ENCODE data around the gene CEP89.
"Not testable (repeated sequence)": the region's sequence is repeated elsewhere in the genome, so short reads cannot be mapped to it uniquely, and the experiment has no call there.

Gene CEP89

DNA sequence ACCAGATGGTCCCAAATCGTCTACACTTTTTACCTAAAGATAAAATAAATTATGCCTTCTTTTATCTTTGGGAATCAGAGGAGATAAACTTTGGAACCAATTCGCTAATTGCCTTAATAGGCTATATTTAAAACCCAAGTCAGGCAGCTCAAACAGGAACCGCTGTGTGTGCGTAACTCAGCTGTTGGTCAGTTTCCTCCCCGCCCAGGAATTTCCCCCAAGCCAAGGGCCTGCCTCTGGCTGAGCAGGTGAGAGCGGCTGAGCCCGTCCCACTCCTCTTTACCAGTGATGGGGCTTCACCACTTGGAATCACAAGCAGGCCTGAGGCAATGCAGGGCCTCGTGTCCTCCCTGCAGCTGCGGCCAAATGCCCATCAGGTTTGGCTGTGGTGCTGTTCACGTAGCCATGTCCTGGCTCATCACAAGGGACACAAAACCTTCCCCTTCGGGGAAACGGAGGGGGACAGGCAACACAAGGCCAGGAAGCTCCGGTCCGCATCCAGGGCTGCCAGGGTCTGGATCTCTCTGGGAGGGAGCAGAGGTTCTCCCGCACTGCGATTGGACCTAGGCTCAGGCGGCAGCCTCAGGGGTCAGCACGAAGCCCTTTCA lies 101.7 kb downstream of the CEP89 start:
- Histone ChIP-seq H2AFZ (ENCODE audit: low read length) (no peak overlapping the region), H3K4me2 (ENCODE audit: low read length) (no peak overlapping the region), H3K9me2 (ENCODE audit: low read depth, low read length) (no peaks in the 10 kb centered on the region), H3K4me1 (ENCODE audit: insufficient read depth, low read length, severe bottlenecking) (no peaks in the 10 kb centered on the region), H3K79me2 (ENCODE audit: insufficient read depth, low read length) (no peaks in the 10 kb centered on the region), H4K20me1 (ENCODE audit: insufficient read depth, low read length) (no peaks in the 10 kb centered on the region), H3K9ac (ENCODE audit: low read length) (no peak overlapping the region), H3F3A (ENCODE audit: insufficient read depth, low read length) (no peaks in the 10 kb centered on the region), H3K36me3 (ENCODE audit: insufficient read depth, low read length) (no peaks in the 10 kb centered on the region), H3K27me3 (ENCODE audit: insufficient read depth, low read length) (no peaks in the 10 kb centered on the region), H3K4me3 (ENCODE audit: low read depth, low read length, poor library complexity, severe bottlenecking) (no peak overlapping the region), H3K9me3 (ENCODE audit: low read length) (no peaks in the 10 kb centered on the region), H3K27ac (ENCODE audit: low read depth, low read length, poor library complexity, severe bottlenecking) (no peak overlapping the region)
- TF ChIP-seq, protein P1, sequence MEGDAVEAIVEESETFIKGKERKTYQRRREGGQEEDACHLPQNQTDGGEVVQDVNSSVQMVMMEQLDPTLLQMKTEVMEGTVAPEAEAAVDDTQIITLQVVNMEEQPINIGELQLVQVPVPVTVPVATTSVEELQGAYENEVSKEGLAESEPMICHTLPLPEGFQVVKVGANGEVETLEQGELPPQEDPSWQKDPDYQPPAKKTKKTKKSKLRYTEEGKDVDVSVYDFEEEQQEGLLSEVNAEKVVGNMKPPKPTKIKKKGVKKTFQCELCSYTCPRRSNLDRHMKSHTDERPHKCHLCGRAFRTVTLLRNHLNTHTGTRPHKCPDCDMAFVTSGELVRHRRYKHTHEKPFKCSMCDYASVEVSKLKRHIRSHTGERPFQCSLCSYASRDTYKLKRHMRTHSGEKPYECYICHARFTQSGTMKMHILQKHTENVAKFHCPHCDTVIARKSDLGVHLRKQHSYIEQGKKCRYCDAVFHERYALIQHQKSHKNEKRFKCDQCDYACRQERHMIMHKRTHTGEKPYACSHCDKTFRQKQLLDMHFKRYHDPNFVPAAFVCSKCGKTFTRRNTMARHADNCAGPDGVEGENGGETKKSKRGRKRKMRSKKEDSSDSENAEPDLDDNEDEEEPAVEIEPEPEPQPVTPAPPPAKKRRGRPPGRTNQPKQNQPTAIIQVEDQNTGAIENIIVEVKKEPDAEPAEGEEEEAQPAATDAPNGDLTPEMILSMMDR (IDR thresholded peaks at IDR 0.05; ENCODE audit: low read length) = no peak
- TF ChIP-seq EZH2 (IDR thresholded peaks at IDR 0.05; ENCODE audit: borderline replicate concordance, low read length) = no peak

DNA sequence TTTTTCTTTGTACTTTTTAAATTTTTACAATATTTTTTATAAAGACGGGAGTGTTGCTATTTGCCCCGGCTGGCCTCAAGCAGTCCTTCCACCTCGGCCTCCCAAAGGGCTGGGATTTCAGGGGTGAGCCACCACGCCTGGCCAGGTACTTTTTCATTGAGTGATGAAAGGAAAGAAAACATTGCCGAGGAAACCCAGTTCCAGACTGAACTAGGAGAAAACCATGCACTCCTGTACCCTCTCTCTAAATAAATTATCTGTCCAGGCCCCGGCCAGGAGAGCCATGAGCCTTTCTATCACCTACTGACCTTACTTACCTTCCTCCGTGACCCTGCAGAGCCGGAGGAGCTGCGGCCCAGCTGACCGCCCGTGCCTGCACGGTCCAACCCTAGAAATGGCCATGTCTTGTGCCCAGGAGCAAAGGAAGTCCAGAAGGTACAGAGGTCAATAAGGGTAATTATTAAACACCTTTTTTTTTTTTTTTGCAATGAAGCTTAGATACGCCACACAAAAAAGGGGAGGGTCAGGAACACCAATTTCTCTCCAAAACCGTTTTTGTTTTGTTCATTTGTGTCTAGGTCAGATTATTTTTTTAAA lies 102.3 kb downstream of the CEP89 start, which contains the start of gene SLC7A9:
SLC7A9 (minus strand) TSS at position 399 of the 597 bp plus-strand sequence. CDS start 1,233 bp downstream, outside the sequence.
- no peaks in the 10 kb centered on the region for H3K4me1 ChIP-seq (ENCODE audit: insufficient read depth, low read length, severe bottlenecking)
- no peak within 1 kb of the TSS for H3K4me2 ChIP-seq (ENCODE audit: low read length)
- H3K27me3 ChIP-seq (ENCODE audit: insufficient read depth, low read length) = no peaks in the 10 kb centered on the region
- H3K36me3 ChIP-seq (ENCODE audit: insufficient read depth, low read length) = no peaks in the 10 kb centered on the region
- H3K9me2 ChIP-seq (ENCODE audit: low read depth, low read length) = no peaks in the 10 kb centered on the region
- no peaks in the 10 kb centered on the region for H3K79me2 ChIP-seq (ENCODE audit: insufficient read depth, low read length)
- H3F3A ChIP-seq (ENCODE audit: insufficient read depth, low read length) = no peaks in the 10 kb centered on the region
- no peaks in the 10 kb centered on the region for H4K20me1 ChIP-seq (ENCODE audit: insufficient read depth, low read length)
- TF ChIP-seq, protein P1 (IDR thresholded peaks at IDR 0.05; ENCODE audit: low read length) = no peak
- no peak for TF ChIP-seq EZH2 (IDR thresholded peaks at IDR 0.05; ENCODE audit: borderline replicate concordance, low read length)
- no peaks in the 10 kb centered on the region for H3K9me3 ChIP-seq (ENCODE audit: low read length)
- H3K4me3 ChIP-seq (ENCODE audit: low read depth, low read length, poor library complexity, severe bottlenecking) = no peak within 1 kb of the TSS
- no peak within 1 kb of the TSS for H3K27ac ChIP-seq (ENCODE audit: low read depth, low read length, poor library complexity, severe bottlenecking)
- H2AFZ ChIP-seq (ENCODE audit: low read length) = no peak within 1 kb of the TSS
- H3K9ac ChIP-seq (ENCODE audit: low read length) = no peak within 1 kb of the TSS

DNA sequence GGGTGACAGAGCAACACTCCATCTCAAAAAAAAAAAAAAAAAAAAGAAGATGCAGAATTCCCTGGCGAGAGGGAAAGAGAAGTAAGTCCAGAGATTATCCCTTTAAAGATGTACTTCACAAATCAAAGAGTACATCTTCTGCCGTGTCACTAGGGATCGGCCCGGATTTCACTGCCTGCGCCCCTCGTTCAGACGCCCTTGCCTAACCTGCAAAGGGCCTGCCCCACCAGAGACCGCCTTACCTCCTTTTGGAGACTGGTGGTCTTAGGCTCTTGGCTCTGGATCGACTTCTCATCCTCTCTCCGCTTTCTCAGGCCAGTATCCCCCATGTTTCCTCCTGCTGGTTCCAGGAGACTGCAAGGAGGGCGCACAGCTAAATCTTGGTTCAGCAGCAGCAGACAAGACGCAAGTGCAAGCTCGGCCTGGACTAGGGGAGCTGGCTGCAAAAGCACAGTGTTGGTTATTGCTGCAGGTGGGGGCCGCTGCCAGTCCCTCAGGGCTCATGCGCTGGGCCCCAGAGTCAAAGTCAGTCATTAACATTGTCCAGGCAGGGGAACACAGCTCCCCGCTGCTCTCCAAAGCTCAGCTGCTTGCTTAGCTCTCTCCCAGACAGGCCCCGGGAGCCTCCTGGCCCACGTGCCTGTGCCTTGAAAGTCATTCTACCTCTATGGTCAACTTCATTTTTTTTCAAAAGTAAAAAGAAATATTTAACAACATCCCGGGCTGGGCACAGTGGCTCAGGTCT lies 103.4 kb downstream of the CEP89 start:
- Histone ChIP-seq H4K20me1 (ENCODE audit: insufficient read depth, low read length) (no peaks in the 10 kb centered on the region), H3K4me2 (ENCODE audit: low read length) (no peak overlapping the region), H3K9ac (ENCODE audit: low read length) (no peak overlapping the region), H3K4me1 (ENCODE audit: insufficient read depth, low read length, severe bottlenecking) (no peaks in the 10 kb centered on the region), H3K9me2 (ENCODE audit: low read depth, low read length) (no peaks in the 10 kb centered on the region), H3K79me2 (ENCODE audit: insufficient read depth, low read length) (no peaks in the 10 kb centered on the region), H3F3A (ENCODE audit: insufficient read depth, low read length) (no peaks in the 10 kb centered on the region), H3K27me3 (ENCODE audit: insufficient read depth, low read length) (no peaks in the 10 kb centered on the region), H2AFZ (ENCODE audit: low read length) (no peak overlapping the region), H3K27ac (ENCODE audit: low read depth, low read length, poor library complexity, severe bottlenecking) (no peak overlapping the region), H3K9me3 (ENCODE audit: low read length) (no peaks in the 10 kb centered on the region), H3K36me3 (ENCODE audit: insufficient read depth, low read length) (no peaks in the 10 kb centered on the region), H3K4me3 (ENCODE audit: low read depth, low read length, poor library complexity, severe bottlenecking) (no peak overlapping the region)
- no peak for TF ChIP-seq EZH2 (IDR thresholded peaks at IDR 0.05; ENCODE audit: borderline replicate concordance, low read length)
- TF ChIP-seq, protein P1 (IDR thresholded peaks at IDR 0.05; ENCODE audit: low read length) = no peak

DNA sequence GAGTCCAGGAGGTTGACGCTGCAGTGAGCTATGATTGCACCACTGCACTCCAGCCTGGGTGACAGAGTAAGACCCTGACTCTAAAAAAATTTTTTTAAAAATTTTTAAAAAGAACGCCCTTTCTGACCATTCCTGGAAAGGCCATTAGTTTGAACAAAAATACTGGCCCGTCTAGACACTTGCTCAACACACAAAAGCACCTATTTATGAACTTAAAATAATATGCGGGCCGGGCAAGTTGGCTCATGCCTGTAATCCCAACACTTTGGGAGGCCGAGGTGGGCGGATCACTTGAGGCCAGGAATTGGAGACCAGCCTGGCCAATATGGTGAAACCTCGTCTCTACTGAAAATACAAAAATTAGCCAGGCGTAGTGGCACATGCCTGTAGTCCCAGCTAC lies 104.3 kb downstream of the CEP89 start:
- not testable (repeated sequence) for H3F3A ChIP-seq (ENCODE audit: insufficient read depth, low read length); H3K27ac ChIP-seq (ENCODE audit: low read depth, low read length, poor library complexity, severe bottlenecking); H3K9ac ChIP-seq (ENCODE audit: low read length); H3K79me2 ChIP-seq (ENCODE audit: insufficient read depth, low read length); H3K9me3 ChIP-seq (ENCODE audit: low read length); H4K20me1 ChIP-seq (ENCODE audit: insufficient read depth, low read length); H3K27me3 ChIP-seq (ENCODE audit: insufficient read depth, low read length); H3K4me1 ChIP-seq (ENCODE audit: insufficient read depth, low read length, severe bottlenecking); H3K9me2 ChIP-seq (ENCODE audit: low read depth, low read length); H3K36me3 ChIP-seq (ENCODE audit: insufficient read depth, low read length); H3K4me3 ChIP-seq (ENCODE audit: low read depth, low read length, poor library complexity, severe bottlenecking); H3K4me2 ChIP-seq (ENCODE audit: low read length); H2AFZ ChIP-seq (ENCODE audit: low read length)
